ENCODE measurements around the gene CENPB.

DNA sequence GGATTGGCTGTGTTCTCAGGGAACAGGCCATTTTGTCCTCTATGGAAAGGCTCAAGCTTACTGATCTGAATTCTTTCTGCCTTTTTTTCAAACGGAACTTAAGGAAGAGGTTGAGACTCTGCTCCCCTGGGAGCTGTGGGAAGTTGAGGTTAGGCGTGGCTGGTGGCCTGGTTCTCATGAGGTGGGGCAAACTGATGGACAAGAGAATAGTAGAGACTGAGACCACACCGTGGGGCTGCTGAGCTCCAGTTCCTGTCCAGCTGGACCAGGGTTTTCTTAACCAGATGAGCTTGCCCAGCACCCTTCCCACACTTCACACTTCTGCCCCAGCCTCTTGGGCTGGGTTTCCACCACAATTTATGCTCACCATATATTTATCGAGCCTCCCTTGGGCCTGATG is 39.9 kb upstream of the CENPB start:
- no peak for TF ChIP-seq REST (IDR thresholded peaks at IDR 0.05)
- no peak for TF ChIP-seq CTCF (IDR thresholded peaks at IDR 0.05; ENCODE audit: low read depth, low read length, missing input control)
- no peak for TF ChIP-seq YY1 (IDR thresholded peaks at IDR 0.05)
- no peak for TF ChIP-seq HNF4G (IDR thresholded peaks at IDR 0.05)
- TF ChIP-seq GABPA (IDR thresholded peaks at IDR 0.05 in 1 of 2, conservative IDR thresholded peaks at IDR 0.05 in 1 of 2), result no peak

All from liver (tissue), 3 donors.